Stimulated activated naive CD8-positive, alpha-beta T cell treated with anti-CD3 and anti-CD28 coated beads, Interleukin-15, Interleukin-2, amounts not matched to agents 100 ng/mL and 50 ng/mL, for 24 hours (primary cell): ENCODE results near the gene TMEM147.

Source experiments
- H3K27ac Mint-ChIP-seq: one replicate; pipeline ENCODE4 v1.8.0; 2021; ENCODE audit warnings: mild to moderate bottlenecking, mixed read lengths
- H3K27me3 Mint-ChIP-seq: one replicate; pipeline ENCODE4 v1.8.0; 2021; ENCODE audit warnings: mixed read lengths
- H3K36me3 Mint-ChIP-seq: one replicate; pipeline ENCODE4 v1.8.0; 2021; ENCODE audit warnings: low read depth, mixed read lengths
- H3K4me1 Mint-ChIP-seq: one replicate; pipeline ENCODE4 v1.8.0; 2021; ENCODE audit warnings: low read depth, mixed read lengths
- H3K4me3 Mint-ChIP-seq: one replicate; pipeline ENCODE4 v1.8.0; 2021; ENCODE audit warnings: mild to moderate bottlenecking, mixed read lengths
- H3K9me3 Mint-ChIP-seq: one replicate; pipeline ENCODE4 v1.8.0; 2021; ENCODE audit warnings: mixed read lengths

Gene TMEM147

DNA sequence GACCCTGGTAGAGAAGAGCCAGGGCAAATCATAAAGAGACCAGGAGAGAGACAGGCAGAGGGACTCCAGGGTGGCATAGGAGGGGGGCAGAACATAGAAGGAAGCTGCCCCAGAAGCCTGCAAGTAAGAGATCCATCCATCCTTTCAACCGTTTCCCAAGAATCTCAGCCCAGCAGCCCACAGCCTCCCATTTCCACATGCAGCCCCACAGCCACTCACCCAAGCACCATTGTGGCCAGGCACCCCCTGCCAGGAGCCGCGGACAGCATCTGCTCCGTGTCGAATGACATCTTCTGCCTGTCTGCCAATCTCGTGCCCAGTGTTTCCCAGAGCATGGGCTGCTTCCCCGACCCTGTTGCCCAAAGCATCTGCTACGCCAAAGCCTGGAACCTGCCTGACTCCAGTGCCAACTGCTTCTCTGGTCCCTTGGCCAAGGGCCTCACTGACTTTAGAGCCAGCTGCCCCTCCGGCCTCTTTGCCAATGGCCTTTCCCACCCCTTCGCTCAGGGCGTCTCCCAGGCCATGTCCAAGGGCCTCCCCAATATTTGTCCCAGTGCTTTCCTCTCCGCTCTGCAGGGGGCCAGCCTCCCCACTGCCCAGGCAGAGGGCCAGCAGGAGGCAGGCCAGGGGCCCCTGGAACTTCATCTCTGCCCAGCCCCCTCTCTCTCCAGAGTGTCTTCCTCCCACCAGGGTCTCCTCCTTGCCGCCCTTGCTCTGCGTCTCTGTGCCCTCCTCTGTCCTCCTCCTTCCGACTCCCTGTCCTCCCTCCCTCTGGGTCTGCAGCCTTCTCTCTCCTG, 32.4 kb upstream of the TMEM147 start:
- Mint-ChIP-seq H3K27ac (no peak overlapping the region), H3K4me1 (peaks cover 13% of the 10 kb centered on the region), H3K27me3 (peaks cover 46% of the 10 kb centered on the region), H3K9me3 (no peaks in the 10 kb centered on the region), H3K4me3 (no peak overlapping the region), H3K36me3 (no peaks in the 10 kb centered on the region)

- Mint-ChIP-seq H3K9me3 (no peaks in the 10 kb centered on the region), H3K4me3 (no peak within 1 kb of the TSS), H3K27me3 (peaks cover 39% of the 10 kb centered on the region), H3K36me3 (no peaks in the 10 kb centered on the region), H3K4me1 (peaks cover 13% of the 10 kb centered on the region), H3K27ac (no peak within 1 kb of the TSS)
Measured at GRCh38 chr19:35513628-35514281, 31.7 kb upstream of the TMEM147 start, which contains the start of gene DMKN. Gene DMKN (minus strand): TSS chr19:35513649. CDS start chr19:35513475, 174 bp downstream.

DNA sequence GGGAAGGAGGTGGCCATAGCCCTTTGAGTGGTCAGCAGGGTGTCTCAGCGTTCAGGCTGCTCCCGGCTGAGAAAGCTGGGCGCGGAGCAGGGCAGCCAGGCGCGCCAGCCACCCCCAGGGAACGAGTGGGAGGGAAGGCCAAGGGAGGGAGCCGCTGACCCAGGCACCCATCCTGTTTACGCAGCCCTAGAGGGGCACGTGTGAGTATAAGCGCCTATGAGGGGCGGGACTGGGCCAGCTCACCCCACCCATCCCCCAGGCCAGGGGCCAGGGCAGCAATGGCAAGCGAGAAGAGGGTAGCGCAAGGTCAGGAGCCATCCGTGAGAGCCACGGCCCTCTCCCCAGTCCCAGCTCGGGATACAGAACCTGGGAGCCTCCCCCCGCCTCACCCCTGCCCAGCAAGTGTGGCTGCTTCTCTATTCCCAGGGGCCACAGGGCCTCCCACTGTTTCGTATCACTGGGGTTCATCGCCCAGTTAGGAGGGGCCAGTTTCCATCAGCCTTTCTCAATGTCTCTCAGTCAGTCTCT, 31.1 kb upstream of the TMEM147 start:
- peaks cover 36% of the 10 kb centered on the region for H3K27me3 Mint-ChIP-seq

DNA sequence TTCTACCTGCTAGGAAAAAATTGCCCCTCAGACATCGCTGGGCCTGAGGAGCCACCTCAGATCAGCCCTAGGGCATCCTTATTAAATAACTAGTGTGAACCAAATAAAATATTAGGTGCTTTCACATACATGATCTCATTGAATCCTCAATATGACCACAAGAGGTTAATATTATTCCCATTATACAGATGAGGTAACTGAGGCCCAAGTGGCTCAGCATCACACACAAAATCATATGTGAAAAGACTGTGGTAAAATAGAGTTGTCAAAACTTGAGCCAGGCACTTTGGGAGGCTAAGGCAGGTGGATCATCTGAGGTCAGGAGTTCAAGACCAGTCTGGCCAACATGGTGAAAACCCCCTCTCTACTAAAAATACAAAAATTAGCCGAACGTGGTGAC, 29.1 kb upstream of the TMEM147 start:
- H3K27ac Mint-ChIP-seq: no peak overlapping the region
- no peaks in the 10 kb centered on the region for H3K9me3 Mint-ChIP-seq
- peaks cover 22% of the 10 kb centered on the region for H3K27me3 Mint-ChIP-seq
- H3K4me1 Mint-ChIP-seq: no peaks in the 10 kb centered on the region
- no peaks in the 10 kb centered on the region for H3K36me3 Mint-ChIP-seq
- H3K4me3 Mint-ChIP-seq: no peak overlapping the region

More for the DNA sequence above, 31.1 kb upstream of the TMEM147 start:
- Mint-ChIP-seq H3K4me1 (peaks cover 11% of the 10 kb centered on the region), H3K4me3 (no peak overlapping the region), H3K27ac (no peak overlapping the region), H3K9me3 (no peaks in the 10 kb centered on the region), H3K36me3 (no peaks in the 10 kb centered on the region)

DNA sequence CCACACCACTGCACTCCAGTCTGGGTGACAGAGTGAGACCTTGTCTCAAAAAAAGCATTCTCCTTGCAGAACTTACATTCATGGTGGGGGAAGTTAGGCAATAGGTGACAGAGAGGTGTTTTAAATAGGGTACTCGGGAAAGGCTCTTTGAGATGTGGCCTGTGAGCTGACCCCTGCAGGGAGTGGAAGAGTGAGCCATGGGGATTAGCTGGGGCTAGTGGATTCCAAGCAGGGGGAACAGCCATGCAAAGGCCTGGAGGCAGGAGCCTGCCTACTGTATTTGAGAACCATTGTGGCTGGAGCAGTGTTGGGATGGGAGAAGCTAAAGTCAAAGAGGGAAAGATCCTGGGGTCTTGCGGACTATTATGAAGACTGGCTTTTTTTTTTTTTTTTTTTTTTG, 28.1 kb upstream of the TMEM147 start:
- H3K27me3 Mint-ChIP-seq: peaks cover 22% of the 10 kb centered on the region
- no peaks in the 10 kb centered on the region for H3K36me3 Mint-ChIP-seq
- no peaks in the 10 kb centered on the region for H3K4me1 Mint-ChIP-seq
- H3K27ac Mint-ChIP-seq: no peak overlapping the region
- no peak overlapping the region for H3K4me3 Mint-ChIP-seq
- H3K9me3 Mint-ChIP-seq: no peaks in the 10 kb centered on the region

DNA sequence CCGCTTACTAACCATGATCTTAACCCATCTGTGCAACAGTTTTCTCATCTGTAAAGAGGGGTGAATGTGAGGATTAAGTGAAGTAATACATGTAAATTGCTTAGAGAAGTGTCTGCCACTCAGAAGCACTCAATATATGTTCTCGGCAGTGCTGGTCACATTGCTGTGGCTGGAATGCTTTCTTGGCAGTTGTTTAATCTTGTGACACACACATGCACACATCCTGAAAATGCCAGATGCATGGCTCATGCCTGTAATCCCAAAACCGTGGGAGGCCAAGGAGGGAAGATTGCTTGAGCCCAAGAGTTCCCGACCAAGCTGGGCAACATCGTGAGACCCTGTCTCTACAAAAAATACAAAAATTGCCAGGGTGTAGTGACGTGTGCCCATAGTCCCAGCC, 27.1 kb upstream of the TMEM147 start:
- peaks cover 17% of the 10 kb centered on the region for H3K27me3 Mint-ChIP-seq
- no peaks in the 10 kb centered on the region for H3K9me3 Mint-ChIP-seq
- no peak overlapping the region for H3K4me3 Mint-ChIP-seq
- H3K27ac Mint-ChIP-seq: no peak overlapping the region
- no peaks in the 10 kb centered on the region for H3K4me1 Mint-ChIP-seq
- no peaks in the 10 kb centered on the region for H3K36me3 Mint-ChIP-seq

DNA sequence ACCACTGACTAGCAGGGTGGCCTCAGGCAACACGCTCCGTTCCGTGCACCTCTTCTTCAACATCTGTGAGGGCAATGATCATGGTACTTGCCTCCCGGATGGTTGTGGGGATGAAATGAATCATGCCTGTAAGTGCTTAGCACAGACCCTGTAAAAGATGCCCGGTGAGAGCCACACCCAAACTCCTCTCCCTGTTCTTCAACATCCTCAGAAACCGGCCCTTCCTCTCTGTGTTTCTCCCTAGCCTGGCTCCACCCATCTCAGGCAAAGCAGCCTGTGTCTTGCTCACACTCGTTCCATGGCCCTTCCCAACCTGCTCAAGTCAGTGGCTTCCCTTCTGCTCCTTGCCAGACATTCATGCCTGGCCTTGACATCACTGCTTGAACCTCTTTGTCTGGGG, 26.1 kb upstream of the TMEM147 start:
- Mint-ChIP-seq H3K4me1 (no peaks in the 10 kb centered on the region), H3K9me3 (no peaks in the 10 kb centered on the region), H3K4me3 (no peak overlapping the region), H3K36me3 (no peaks in the 10 kb centered on the region), H3K27me3 (peaks cover 16% of the 10 kb centered on the region), H3K27ac (no peak overlapping the region)

- H3K27ac Mint-ChIP-seq: no peak overlapping the region
- peaks cover 19% of the 10 kb centered on the region for H3K27me3 Mint-ChIP-seq
- H3K4me1 Mint-ChIP-seq: no peaks in the 10 kb centered on the region
- no peak overlapping the region for H3K4me3 Mint-ChIP-seq
- H3K9me3 Mint-ChIP-seq: no peaks in the 10 kb centered on the region
- no peaks in the 10 kb centered on the region for H3K36me3 Mint-ChIP-seq
Measured at GRCh38 chr19:35521124-35521743, 24.2 kb upstream of the TMEM147 start.

GRCh38 chr19:35522745-35523327, 22.6 kb upstream of the TMEM147 start:
- H3K36me3 Mint-ChIP-seq: no peaks in the 10 kb centered on the region
- no peaks in the 10 kb centered on the region for H3K9me3 Mint-ChIP-seq
- H3K4me1 Mint-ChIP-seq: no peaks in the 10 kb centered on the region
- peaks cover 14% of the 10 kb centered on the region for H3K27me3 Mint-ChIP-seq
- H3K4me3 Mint-ChIP-seq: no peak overlapping the region
- H3K27ac Mint-ChIP-seq: no peak overlapping the region

- Mint-ChIP-seq H3K4me3 (no peak overlapping the region), H3K4me1 (no peaks in the 10 kb centered on the region), H3K27me3 (peaks cover 26% of the 10 kb centered on the region), H3K9me3 (no peaks in the 10 kb centered on the region), H3K27ac (no peak overlapping the region), H3K36me3 (no peaks in the 10 kb centered on the region)
Measured at GRCh38 chr19:35524181-35524837, 21.1 kb upstream of the TMEM147 start.

- Mint-ChIP-seq H3K9me3 (no peaks in the 10 kb centered on the region), H3K27ac (no peak overlapping the region), H3K4me1 (no peaks in the 10 kb centered on the region), H3K36me3 (no peaks in the 10 kb centered on the region), H3K4me3 (no peak overlapping the region), H3K27me3 (peaks cover 26% of the 10 kb centered on the region)
Measured at GRCh38 chr19:35525873-35526272, 19.6 kb upstream of the TMEM147 start.

DNA sequence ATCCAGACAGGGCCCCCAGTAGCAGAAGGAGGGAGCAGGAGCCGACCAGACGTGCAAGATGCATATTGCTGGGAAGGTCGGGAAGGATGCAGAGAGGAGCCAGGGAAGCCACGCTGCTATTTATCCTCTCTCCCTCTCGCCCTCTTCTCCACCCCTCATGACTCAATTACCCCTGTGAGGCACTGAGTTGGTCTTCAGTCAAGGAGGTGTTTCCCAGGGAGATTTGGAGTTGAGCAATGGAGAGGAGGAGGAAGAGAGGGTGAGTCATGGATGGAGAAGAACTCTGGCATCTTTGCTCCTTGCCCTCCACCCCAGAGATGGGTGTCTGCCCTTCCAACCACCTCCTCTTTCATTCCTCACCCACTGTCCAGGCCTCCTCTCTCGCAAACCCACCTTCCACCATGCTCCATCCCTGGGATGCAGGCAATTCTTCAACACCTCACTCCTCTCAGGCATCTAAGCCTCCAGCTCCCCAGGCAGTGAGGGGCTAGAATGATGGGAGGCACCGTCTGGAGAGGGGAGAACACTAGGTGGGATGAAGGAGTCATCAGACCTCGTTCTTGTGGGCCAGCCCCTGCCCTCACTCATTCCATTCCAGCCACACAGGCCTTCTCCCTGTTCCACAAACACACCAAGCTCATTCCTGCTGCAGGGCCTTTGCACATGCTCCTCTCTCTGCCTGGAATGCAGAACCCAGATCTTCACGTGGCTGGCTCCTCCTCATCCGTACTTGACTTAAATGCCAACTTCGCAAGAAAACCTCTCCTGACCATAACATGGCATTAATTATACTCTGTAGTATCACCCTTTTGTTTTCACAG, 17.0 kb upstream of the TMEM147 start, which contains the start of gene SBSN:
Gene SBSN, minus strand, starts transcription at position 94 of the 821 bp plus-strand sequence. Its CDS starts 30 bp downstream, at position 64.
- Mint-ChIP-seq H3K4me1 (peaks cover 11% of the 10 kb centered on the region), H3K27me3 (peaks cover 31% of the 10 kb centered on the region), H3K36me3 (no peaks in the 10 kb centered on the region), H3K9me3 (no peaks in the 10 kb centered on the region), H3K27ac (no peak within 1 kb of the TSS), H3K4me3 (no peak within 1 kb of the TSS)

DNA sequence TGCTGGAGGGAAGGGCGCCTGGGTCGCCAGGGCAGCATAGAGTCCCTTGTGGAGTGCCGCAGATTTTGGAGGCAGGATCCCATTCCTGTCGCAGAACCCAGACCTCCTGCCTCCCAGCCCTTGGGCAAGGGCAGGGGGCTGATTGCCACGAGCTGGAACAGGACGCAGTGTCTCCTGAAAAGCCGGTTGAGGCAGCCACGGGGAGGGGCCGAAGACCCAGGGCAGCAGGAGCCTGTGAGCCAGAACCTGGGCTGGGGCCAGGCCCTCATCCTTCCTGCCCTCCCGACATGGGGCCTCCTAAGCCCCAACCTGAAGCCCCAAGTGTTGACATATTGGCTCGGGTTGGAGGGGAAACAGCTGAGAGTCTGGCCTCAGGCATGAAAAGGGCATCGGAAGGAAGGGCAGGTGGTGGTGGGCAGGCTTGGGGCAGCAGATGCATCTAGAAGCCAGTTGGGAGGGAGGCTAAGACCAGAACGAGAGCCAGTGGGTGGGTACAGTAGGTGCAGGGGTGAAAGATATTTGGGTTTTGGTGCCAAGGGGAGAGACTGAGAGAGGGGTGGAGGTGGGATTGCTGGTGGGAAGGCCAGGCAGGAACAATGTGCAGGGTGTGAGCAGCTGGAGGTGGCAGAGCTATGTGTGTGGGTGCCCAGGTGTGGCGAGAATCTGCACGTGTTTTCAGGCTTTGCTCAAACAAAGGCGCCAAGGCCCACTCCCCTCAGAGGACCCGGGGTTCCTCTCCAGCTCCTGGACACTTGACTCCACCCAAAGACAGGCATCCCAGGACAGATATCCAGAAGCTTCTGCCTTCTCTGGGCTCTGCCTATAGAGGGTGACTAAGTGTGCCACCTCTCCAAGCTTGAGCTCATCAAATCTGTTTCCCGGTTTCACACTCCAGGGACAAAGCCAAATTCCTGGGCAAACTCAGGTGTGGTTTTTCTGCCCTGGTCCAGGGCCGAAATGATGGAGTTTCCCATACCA, 15.9 kb upstream of the TMEM147 start:
- no peak overlapping the region for H3K27ac Mint-ChIP-seq

More for the DNA sequence above, 15.9 kb upstream of the TMEM147 start:
- no peak overlapping the region for H3K4me3 Mint-ChIP-seq
- no peaks in the 10 kb centered on the region for H3K9me3 Mint-ChIP-seq
- no peaks in the 10 kb centered on the region for H3K36me3 Mint-ChIP-seq
- H3K27me3 Mint-ChIP-seq: peaks cover 26% of the 10 kb centered on the region
- H3K4me1 Mint-ChIP-seq: peaks cover 19% of the 10 kb centered on the region
